ENCODE data around the gene C16orf78. TPM values are rescaled to one million over a fixed set of nuclear protein-coding genes. Genes with fewer than 3 reads are reported as not detected.

Gene C16orf78
- total RNA-seq, 2 experiments from 2014 or later, result not detected

- no peak for TF ChIP-seq CTCF (IDR thresholded peaks at IDR 0.05)
- no peaks in the 10 kb centered on the region for H3K9me3 ChIP-seq (ENCODE audit: control insufficient read depth in 1 of 2, insufficient read depth in 1 of 2, low read length in 2 of 2)
- no peaks in the 10 kb centered on the region for H3K36me3 Mint-ChIP-seq (ENCODE audit: low read depth)
- no peaks in the 10 kb centered on the region for H3K27me3 Mint-ChIP-seq
- peaks cover 4% of the 10 kb centered on the region for H3K4me1 Mint-ChIP-seq (ENCODE audit: low read depth)
- DNase-seq, result no peak
- intact Hi-C loops (cut with DNase I, micrococcal nuclease), result no loop called here
- ChIA-PET CTCF (no interaction called here), POLR2A (no interaction called here)
- no peak for ATAC-seq (ENCODE audit: poor library complexity)
- no peaks in the 10 kb centered on the region for H3K36me3 ChIP-seq (ENCODE audit: insufficient read depth, low read length)
- H3K27ac Mint-ChIP-seq, result no peak overlapping the region
- no peak overlapping the region for H3K4me3 ChIP-seq (ENCODE audit: low read length)
- H3K9me3 Mint-ChIP-seq, result no peaks in the 10 kb centered on the region
- no peak overlapping the region for H3K4me3 Mint-ChIP-seq
- H3K27ac ChIP-seq (ENCODE audit: low read depth in 1 of 2, low read length in 2 of 2), result no peak overlapping the region
- no peaks in the 10 kb centered on the region for H3K27me3 ChIP-seq (ENCODE audit: control insufficient read depth in 1 of 2, insufficient read depth in 2 of 2, low read length in 2 of 2)
- H3K4me1 ChIP-seq (ENCODE audit: insufficient read depth, low read length), result peaks cover 6% of the 10 kb centered on the region
These were observed 36.6 kb downstream of the C16orf78 start for GRCh38 chr16:49410226-49410625.

- Histone ChIP-seq H3K9me3 (ENCODE audit: control insufficient read depth in 1 of 2, insufficient read depth in 1 of 2, low read length in 2 of 2) (no peaks in the 10 kb centered on the region), H3K27ac (ENCODE audit: low read depth in 1 of 2, low read length in 2 of 2) (no peak overlapping the region), H3K36me3 (ENCODE audit: insufficient read depth, low read length) (no peaks in the 10 kb centered on the region), H3K27me3 (ENCODE audit: control insufficient read depth in 1 of 2, insufficient read depth in 2 of 2, low read length in 2 of 2) (no peaks in the 10 kb centered on the region), H3K4me1 (ENCODE audit: insufficient read depth, low read length) (peaks cover 6% of the 10 kb centered on the region), H3K4me3 (ENCODE audit: low read length) (no peak overlapping the region)
- H3K4me1 Mint-ChIP-seq (ENCODE audit: low read depth), result peaks cover 4% of the 10 kb centered on the region
- DNase-seq, result no peak
- ChIA-PET CTCF (no interaction called here), POLR2A (no interaction called here)
- no peak for TF ChIP-seq CTCF (IDR thresholded peaks at IDR 0.05)
- no peak for ATAC-seq (ENCODE audit: poor library complexity)
- no peak overlapping the region for H3K27ac Mint-ChIP-seq
- no peaks in the 10 kb centered on the region for H3K36me3 Mint-ChIP-seq (ENCODE audit: low read depth)
- no peaks in the 10 kb centered on the region for H3K9me3 Mint-ChIP-seq
- intact Hi-C loops (cut with DNase I, micrococcal nuclease), result no loop called here
- no peaks in the 10 kb centered on the region for H3K27me3 Mint-ChIP-seq
- H3K4me3 Mint-ChIP-seq, result no peak overlapping the region
These were observed 37.7 kb downstream of the C16orf78 start for GRCh38 chr16:49411121-49411970.

- Histone ChIP-seq H3K4me1 (ENCODE audit: insufficient read depth, low read length) (no peaks in the 10 kb centered on the region), H3K27me3 (ENCODE audit: control insufficient read depth in 1 of 2, insufficient read depth in 2 of 2, low read length in 2 of 2) (no peaks in the 10 kb centered on the region), H3K27ac (ENCODE audit: low read depth in 1 of 2, low read length in 2 of 2) (no peak overlapping the region), H3K4me3 (ENCODE audit: low read length) (no peak overlapping the region), H3K9me3 (ENCODE audit: control insufficient read depth in 1 of 2, insufficient read depth in 1 of 2, low read length in 2 of 2) (no peaks in the 10 kb centered on the region), H3K36me3 (ENCODE audit: insufficient read depth, low read length) (no peaks in the 10 kb centered on the region)
- H3K4me3 Mint-ChIP-seq, result no peak overlapping the region
- POLR2A ChIA-PET, result no interaction called here
- no peaks in the 10 kb centered on the region for H3K9me3 Mint-ChIP-seq
- no peaks in the 10 kb centered on the region for H3K4me1 Mint-ChIP-seq (ENCODE audit: low read depth)
- no peaks in the 10 kb centered on the region for H3K27me3 Mint-ChIP-seq
- intact Hi-C loops (cut with DNase I, micrococcal nuclease), result no loop called here
- CTCF ChIA-PET, result no interaction called here
- no peak for TF ChIP-seq CTCF (IDR thresholded peaks at IDR 0.05)
- H3K27ac Mint-ChIP-seq, result no peak overlapping the region
- H3K36me3 Mint-ChIP-seq (ENCODE audit: low read depth), result no peaks in the 10 kb centered on the region
- no peak for ATAC-seq (ENCODE audit: poor library complexity)
- no peak for DNase-seq
These were observed 41.1 kb downstream of the C16orf78 start for GRCh38 chr16:49414671-49415070.
